Measurements from ENCODE around the gene EREG. TPM values are rescaled to one million over a fixed set of nuclear protein-coding genes. Genes with fewer than 3 reads are reported as not detected.

EREG gene
- total RNA-seq, 1 experiment from 2014 or later, result not detected

- Mint-ChIP-seq H3K36me3 (ENCODE audit: insufficient read depth in 1 of 3, low read depth in 3 of 3) (no peaks in the 10 kb centered on the region), H3K27ac (peak overlapping the region in 1 of 3 experiments; percentile 41; a peak in 1 of 7 replicates), H3K4me3 (no peak overlapping the region), H3K9me3 (no peaks in the 10 kb centered on the region), H3K4me1 (no peaks in the 10 kb centered on the region), H3K27me3 (ENCODE audit: low read depth) (no peaks in the 10 kb centered on the region)
- no peak overlapping the region for H2BK15ac ChIP-seq (ENCODE audit: low read depth, low read length)
- no peak overlapping the region for H4K91ac ChIP-seq (ENCODE audit: insufficient read length, low read depth, low read length)
- TF ChIP-seq CTCF (conservative IDR thresholded peaks at IDR 0.05), result no peak
- H3K23me2 ChIP-seq (ENCODE audit: insufficient read length, low read depth, low read length, poor library complexity, severe bottlenecking), result no peaks in the 10 kb centered on the region
- no peak overlapping the region for H2BK120ac ChIP-seq (ENCODE audit: low read depth, low read length, poor library complexity, severe bottlenecking)
- H2BK12ac ChIP-seq (ENCODE audit: insufficient read length, low read depth, low read length), result no peak overlapping the region
- H3K4ac ChIP-seq (ENCODE audit: low read depth, low read length), result no peak overlapping the region
- no peak overlapping the region for H2AFZ ChIP-seq (ENCODE audit: low read length)
- no peak overlapping the region for H2AK5ac ChIP-seq (ENCODE audit: insufficient read length, low read length)
- H3K9me3 ChIP-seq (ENCODE audit: control insufficient read depth, low read depth, low read length), result no peaks in the 10 kb centered on the region
- no peak for DNase-seq
- H3K56ac ChIP-seq (ENCODE audit: insufficient read length, low read depth, low read length), result no peak overlapping the region
- no peak overlapping the region for H3K9ac ChIP-seq (ENCODE audit: extremely low read depth, insufficient read length, low read length)
- WGBS (ENCODE audit: extremely low coverage, insufficient read length, low lambda C conversion rate), result no CpG with 5 or more reads among the region's 5 CpGs
- no peak overlapping the region for H3K27ac ChIP-seq (ENCODE audit: insufficient read length, low read depth, low read length)
- H3K4me2 ChIP-seq (ENCODE audit: insufficient read depth, insufficient read length, low read length), result no peak overlapping the region
- H3K14ac ChIP-seq (ENCODE audit: insufficient read depth, low read length), result no peak overlapping the region
- no peaks in the 10 kb centered on the region for H4K20me1 ChIP-seq (ENCODE audit: control insufficient read depth, insufficient read depth, insufficient read length)
- no peak overlapping the region for H4K5ac ChIP-seq (ENCODE audit: insufficient read length, low read depth, low read length)
- H3T11ph ChIP-seq (ENCODE audit: low read length), result no peak overlapping the region
- H3K4me1 ChIP-seq (ENCODE audit: insufficient read depth, low read length), result no peaks in the 10 kb centered on the region
- no peak overlapping the region for H3K18ac ChIP-seq (ENCODE audit: insufficient read length, low read depth, low read length)
- H4K8ac ChIP-seq (replicated peaks; ENCODE audit: insufficient read length, low read depth, low read length), result no peak overlapping the region
- H2BK20ac ChIP-seq (ENCODE audit: low read depth, low read length, poor library complexity, severe bottlenecking), result no peak overlapping the region
- H2BK5ac ChIP-seq (ENCODE audit: insufficient read length, low read length), result no peak overlapping the region
- no peaks in the 10 kb centered on the region for H3K79me2 ChIP-seq (ENCODE audit: insufficient read depth, low read length)
- no peaks in the 10 kb centered on the region for H3K27me3 ChIP-seq (ENCODE audit: insufficient read depth, low read length)
- no peak overlapping the region for H3K23ac ChIP-seq (ENCODE audit: insufficient read length, low read depth, low read length)
- H3K79me1 ChIP-seq (ENCODE audit: insufficient read depth, low read depth, low read length, poor library complexity, severe bottlenecking), result no peaks in the 10 kb centered on the region
Observed at GRCh38 chr4:74377714-74378113, 12.8 kb downstream of the EREG start.
